CD4-positive, alpha-beta memory T cell (primary cell): ENCODE results near the gene BTN3A1. TPM values are rescaled to one million over a fixed set of nuclear protein-coding genes. Genes with fewer than 3 reads are reported as not detected.

Experiments used
- CTCF ChIA-PET: fragments of 350-600 bp; sonication (Branson Sonifier 250); formaldehyde crosslinking; loops from one replicate; lab custom pipeline; 2021; ENCODE audit warnings: inconsistent platforms; ENCODE audit not compliant: partially characterized antibody; lab: Charles Lee
- POLR2A ChIA-PET: fragments of 350-600 bp; sonication (Branson Sonifier 250); formaldehyde crosslinking; loops from one replicate; lab custom pipeline; 2021; ENCODE audit not compliant: partially characterized antibody; lab: Charles Lee
- DNase-seq, 5 donors: peaks; one replicate each; pipeline versions ENCODE4 v3.0.0 to v3.0.0-alpha.2; 2020 to 2022; ENCODE audit warnings: mixed read lengths in 1 of 5
- H3K27ac ChIP-seq: one replicate; pipeline ENCODE4 v1.7.0; 2013; ENCODE audit warnings: low read depth, low read length
- H3K27me3 ChIP-seq: 2 replicates; pipeline ENCODE4 v1.7.0; 2013; ENCODE audit warnings: mild to moderate bottlenecking, low read length, moderate library complexity; ENCODE audit not compliant: insufficient read depth
- H3K36me3 ChIP-seq: 2 replicates; pipeline ENCODE4 v1.7.0; 2013; ENCODE audit warnings: mild to moderate bottlenecking, low read length, moderate library complexity; ENCODE audit not compliant: insufficient read depth
- H3K4me1 ChIP-seq: 2 replicates; pipeline ENCODE4 v1.7.0; 2013; ENCODE audit warnings: mild to moderate bottlenecking, low read length, moderate library complexity; ENCODE audit not compliant: insufficient read depth
- H3K4me3 ChIP-seq, 2 donors: one replicate each; pipeline ENCODE4 v1.7.0; 2013; ENCODE audit warnings: low read length in 2 of 2, mild to moderate bottlenecking in 1 of 2
- H3K9me3 ChIP-seq, 2 donors: one replicate each; pipeline ENCODE4 v1.7.0; 2013; ENCODE audit warnings: low read length in 2 of 2, control low read depth in 1 of 2; ENCODE audit not compliant: control insufficient read depth in 1 of 2
- H3K27ac Mint-ChIP-seq, 7 donors: one replicate each; pipeline ENCODE4 v1.8.0; 2020 to 2021; ENCODE audit warnings: mixed read lengths in 7 of 7, mild to moderate bottlenecking in 6 of 7, inconsistent platforms in 3 of 7, moderate library complexity in 3 of 7
- H3K27me3 Mint-ChIP-seq, 2 donors: one replicate each; pipeline ENCODE4 v1.8.0; 2020 to 2021; ENCODE audit warnings: mixed read lengths in 2 of 2
- H3K36me3 Mint-ChIP-seq, 2 donors: one replicate each; pipeline ENCODE4 v1.8.0; 2020 to 2021; ENCODE audit warnings: mixed read lengths in 2 of 2, inconsistent platforms in 1 of 2, mild to moderate bottlenecking in 1 of 2
- H3K4me1 Mint-ChIP-seq, 4 donors: one replicate each; pipeline ENCODE4 v1.8.0; 2020 to 2021; ENCODE audit warnings: mixed read lengths in 4 of 4, mild to moderate bottlenecking in 1 of 4
- H3K4me3 Mint-ChIP-seq, 8 donors: one replicate each; pipeline ENCODE4 v1.8.0; 2020 to 2021; ENCODE audit warnings: mixed read lengths in 8 of 8, mild to moderate bottlenecking in 7 of 8, moderate library complexity in 6 of 8, inconsistent platforms in 3 of 8
- H3K9me3 Mint-ChIP-seq, 8 donors: one replicate each; pipeline ENCODE4 v1.8.0; 2020 to 2021; ENCODE audit warnings: mixed read lengths in 8 of 8, mild to moderate bottlenecking in 5 of 8, inconsistent platforms in 3 of 8, moderate library complexity in 1 of 8
- intact Hi-C: fragments of 100-400 bp; cut with micrococcal nuclease; formaldehyde crosslinking; loops from one replicate; pipeline ENCODE4 v1.15.1; 2023
- polyA plus RNA-seq, 2 donors: library from polyadenylated mRNA; unstranded; fragments of 300-500 nt; fragmentation: Illumina TruSeq; gene quantifications; one replicate each; pipeline ENCODE4 v1.2.3, GENCODE V29; 2021
- total RNA-seq, 2 experiments: library from RNA; stranded (reverse); gene quantifications; one replicate each; pipeline ENCODE4 v1.2.3, GENCODE V29; 2021

The BTN3A1 gene
- total and polyA plus RNA-seq, 4 experiments from 2014 or later, result 50.4 to 262 (median 161) TPM

DNA sequence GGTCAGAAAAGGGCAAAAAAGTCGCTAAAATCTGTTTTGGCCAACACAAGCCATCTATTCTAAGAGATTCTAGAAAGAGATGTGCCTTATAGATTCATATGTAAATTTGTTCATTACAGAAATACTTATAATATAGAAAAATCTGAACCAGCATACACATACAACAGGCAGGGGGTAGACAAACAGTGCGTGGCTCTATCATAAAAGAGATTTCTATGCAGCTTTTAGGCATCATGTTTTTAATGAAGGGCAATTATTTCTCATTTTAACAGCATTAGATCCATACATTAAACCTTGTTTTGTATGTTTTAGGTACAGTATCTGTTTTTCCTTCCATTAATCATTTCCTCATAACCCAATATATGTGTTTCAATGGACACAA, 38.9 kb downstream of the BTN3A1 start:
- Histone ChIP-seq H3K4me3 (peak overlapping the region; percentile 87 to 95), H3K36me3 (peaks cover 14% of the 10 kb centered on the region), H3K4me1 (peaks cover 50% of the 10 kb centered on the region), H3K9me3 (no peaks in the 10 kb centered on the region), H3K27me3 (no peaks in the 10 kb centered on the region), H3K27ac (peak overlapping the region; percentile 97)
- ChIA-PET POLR2A (interaction anchor here (0.6 to 2.4 kb wide), 8 partner anchors 17 to 1400 kb away, joined by 3 to 30 read pairs (median 4); partner anchors contain the start of gene BTN2A1), CTCF (no interaction called here)
- H3K27ac Mint-ChIP-seq, result peak overlapping the region; percentile 97 to 100 (median 99)
- H3K36me3 Mint-ChIP-seq, result peaks cover 25 to 42% of the 10 kb centered on the region in 2 donors
- H3K4me1 Mint-ChIP-seq, result peaks cover 36 to 68% (median 58%) of the 10 kb centered on the region in 4 donors
- H3K4me3 Mint-ChIP-seq, result peak overlapping the region; percentile 93 to 100 (median 98)
- peaks cover 0 to 4% (median 0%) of the 10 kb centered on the region in 8 donors for H3K9me3 Mint-ChIP-seq
- H3K27me3 Mint-ChIP-seq, result no peaks in the 10 kb centered on the region
- intact Hi-C loops, result loop anchor here (1.0 to 5.0 kb wide), 6 partner anchors 16 to 80 kb away; partner anchors contain the start of genes BTN2A1, BTN3A1 and BTN3A2
- no peak for DNase-seq

DNA sequence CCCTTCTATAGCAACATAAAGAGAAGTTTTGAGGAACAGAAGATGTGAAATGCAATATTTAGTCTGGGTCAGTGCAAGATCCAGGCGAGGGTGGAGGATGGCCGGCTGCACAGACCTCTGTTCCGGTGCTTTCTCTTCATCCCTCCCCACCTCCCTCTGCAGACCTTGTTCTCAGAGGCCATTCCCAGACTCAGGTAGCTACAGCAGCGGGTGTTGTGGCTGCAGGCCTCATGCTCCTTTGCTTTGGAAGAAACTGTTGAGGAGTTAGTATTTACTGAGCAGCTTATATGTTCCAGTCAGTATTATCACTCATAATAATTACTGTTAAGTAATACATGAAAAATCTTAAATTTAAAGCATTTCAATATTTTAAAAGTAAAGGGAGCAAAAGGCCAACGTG, 39.9 kb downstream of the BTN3A1 start:
- Histone ChIP-seq H3K36me3 (peaks cover 20% of the 10 kb centered on the region), H3K27me3 (no peaks in the 10 kb centered on the region), H3K4me3 (peak overlapping the region; percentile 87 to 95), H3K9me3 (no peaks in the 10 kb centered on the region), H3K4me1 (peaks cover 61% of the 10 kb centered on the region), H3K27ac (peak overlapping the region; percentile 97)
- Mint-ChIP-seq H3K4me1 (peaks cover 43 to 76% (median 64%) of the 10 kb centered on the region in 4 donors), H3K4me3 (peak overlapping the region; percentile 93 to 100 (median 98)), H3K27me3 (no peaks in the 10 kb centered on the region), H3K36me3 (peaks cover 29 to 51% of the 10 kb centered on the region in 2 donors), H3K27ac (peak overlapping the region; percentile 57 to 100 (median 97)), H3K9me3 (peaks cover 0 to 4% (median 0%) of the 10 kb centered on the region in 8 donors)
- CTCF ChIA-PET, result no interaction called here
- DNase-seq, result no peak
- intact Hi-C loops, result loop anchor here (2.0 to 5.0 kb wide), 3 partner anchors 40 to 79 kb away; partner anchors contain the start of genes BTN3A1 and BTN3A2
- POLR2A ChIA-PET, result interaction anchor here (0.6 to 2.4 kb wide), 10 partner anchors 9 to 237 kb away, joined by 3 to 13 read pairs (median 3); partner anchors contain the start of genes BTN2A1 and HMGN4

DNA sequence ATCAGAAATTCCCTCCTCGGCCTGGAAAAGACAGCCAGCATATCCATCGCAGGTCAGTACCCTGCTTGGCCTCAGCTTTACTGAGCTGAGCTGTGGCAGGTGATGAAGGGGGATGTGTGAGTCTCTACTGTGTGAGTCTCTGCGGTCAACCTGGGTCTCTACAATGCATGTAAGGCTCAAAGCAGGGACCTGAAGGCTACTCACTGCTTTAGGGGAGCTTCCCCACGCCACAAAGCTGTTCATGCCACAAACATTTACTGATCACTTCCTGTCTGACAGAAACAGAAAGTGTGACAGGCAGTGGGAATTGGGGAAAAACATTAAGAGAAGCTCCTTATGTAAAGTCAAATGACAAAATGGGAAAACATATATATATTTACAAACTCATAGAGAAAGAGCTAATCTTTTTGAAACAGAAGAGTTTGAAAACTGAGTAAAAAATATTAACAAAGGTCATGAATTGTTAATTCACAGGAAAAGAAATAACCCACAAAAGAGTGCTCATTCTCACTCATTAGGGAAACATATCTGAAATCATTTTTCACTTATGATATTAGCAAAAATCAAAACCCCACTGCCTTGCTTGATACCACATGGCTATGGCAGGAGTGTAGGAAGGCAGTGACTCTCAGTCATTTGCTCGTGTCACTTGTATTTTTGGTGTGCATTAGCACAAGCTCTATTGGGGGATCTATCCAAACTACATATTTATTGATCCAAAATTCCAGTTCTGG, 44.0 kb downstream of the BTN3A1 start:
- no peaks in the 10 kb centered on the region for H3K9me3 ChIP-seq
- peak overlapping the region; percentile 55 for H3K27ac ChIP-seq
- peaks cover 58 to 82% of the 10 kb centered on the region in 2 donors for H3K36me3 Mint-ChIP-seq
- H3K4me1 Mint-ChIP-seq, result peaks cover 35 to 68% (median 57%) of the 10 kb centered on the region in 4 donors
- intact Hi-C loops, result no loop called here
- ChIA-PET POLR2A (interaction anchor here (0.6 to 2.8 kb wide), 12 partner anchors 8 to 173 kb away, joined by 3 to 29 read pairs (median 4); partner anchors contain the start of gene BTN2A1), CTCF (interaction anchor here (1.0 to 2.0 kb wide), 7 partner anchors 10 to 126 kb away, joined by 3 to 7 read pairs (median 3); no protein-coding TSS in a partner anchor)
- peaks cover 60% of the 10 kb centered on the region for H3K36me3 ChIP-seq
- peaks cover 56% of the 10 kb centered on the region for H3K4me1 ChIP-seq
- H3K27me3 Mint-ChIP-seq, result no peaks in the 10 kb centered on the region
- no peaks in the 10 kb centered on the region for H3K9me3 Mint-ChIP-seq
- H3K27me3 ChIP-seq, result no peaks in the 10 kb centered on the region
- H3K4me3 Mint-ChIP-seq, result peak overlapping the region; percentile 12 to 87 (median 72)
- peak overlapping the region in 1 of 2 donors; percentile 9 for H3K4me3 ChIP-seq
- H3K27ac Mint-ChIP-seq, result peak overlapping the region; percentile 79 to 94 (median 91)
- peak; percentile 12 to 66 (median 17) for DNase-seq

DNA sequence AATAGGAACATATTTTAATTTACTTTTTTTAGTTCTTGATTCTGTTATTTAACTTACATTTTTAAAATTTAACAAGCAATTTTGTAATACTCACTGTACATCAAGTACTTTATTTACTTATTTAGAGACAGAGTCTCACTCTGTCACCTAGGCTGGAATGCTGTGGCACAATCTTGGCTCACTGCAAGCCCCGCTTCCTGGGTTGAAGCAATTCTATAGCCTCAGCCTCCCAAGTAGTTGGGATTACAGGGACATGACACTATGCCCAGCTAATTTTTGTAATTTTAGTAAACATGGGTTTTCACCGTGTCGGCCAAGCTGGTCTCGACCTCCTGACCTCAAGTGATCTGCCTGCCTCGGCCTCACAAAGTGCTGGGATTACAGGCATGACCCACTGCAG, 45.2 kb downstream of the BTN3A1 start:
- H3K9me3 Mint-ChIP-seq, result no peaks in the 10 kb centered on the region
- H3K4me1 Mint-ChIP-seq, result peaks cover 33 to 66% (median 50%) of the 10 kb centered on the region in 4 donors
- Histone ChIP-seq H3K4me1 (peaks cover 48% of the 10 kb centered on the region), H3K36me3 (peaks cover 67% of the 10 kb centered on the region), H3K27ac (no peak overlapping the region), H3K27me3 (no peaks in the 10 kb centered on the region), H3K9me3 (no peaks in the 10 kb centered on the region), H3K4me3 (no peak overlapping the region)
- no peak for DNase-seq
- CTCF ChIA-PET, result interaction anchor here (1.2 to 2.0 kb wide), 2 partner anchors 27 to 29 kb away, joined by 3 to 5 read pairs; no protein-coding TSS in a partner anchor
- H3K4me3 Mint-ChIP-seq, result no peak overlapping the region
- no peaks in the 10 kb centered on the region for H3K27me3 Mint-ChIP-seq
- intact Hi-C loops, result no loop called here
- H3K27ac Mint-ChIP-seq, result peak overlapping the region in 3 of 7 donors; percentile 24 to 57 (median 56)
- POLR2A ChIA-PET, result interaction anchor here (0.6 to 1.5 kb wide), 3 partner anchors 70 to 113 kb away, joined by 3 read pairs; no protein-coding TSS in a partner anchor
- peaks cover 69 to 88% of the 10 kb centered on the region in 2 donors for H3K36me3 Mint-ChIP-seq

DNA sequence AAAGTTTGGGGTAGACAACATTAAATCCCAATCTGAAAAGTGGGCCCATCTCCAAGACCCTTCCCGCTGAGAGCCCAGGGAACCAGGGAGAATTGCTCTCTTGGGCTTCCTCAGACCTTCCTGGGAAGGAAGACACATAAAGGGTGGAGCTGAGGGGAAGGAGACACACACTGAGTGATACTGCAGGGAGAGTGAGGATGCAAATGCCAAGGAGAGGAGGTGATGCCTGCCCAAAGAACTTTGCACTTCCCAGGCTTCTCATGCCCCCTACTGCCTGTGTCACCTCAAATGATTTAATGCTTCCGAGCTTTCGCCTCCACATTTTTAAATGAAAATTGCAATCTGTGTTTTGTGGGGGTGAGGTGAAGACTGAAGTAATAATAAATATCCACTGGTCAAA, 48.2 kb downstream of the BTN3A1 start:
- Histone ChIP-seq H3K4me3 (no peak overlapping the region), H3K36me3 (peaks cover 57% of the 10 kb centered on the region), H3K9me3 (no peaks in the 10 kb centered on the region), H3K27me3 (no peaks in the 10 kb centered on the region), H3K27ac (no peak overlapping the region), H3K4me1 (peaks cover 23% of the 10 kb centered on the region)
- Mint-ChIP-seq H3K4me1 (peaks cover 17 to 45% (median 25%) of the 10 kb centered on the region in 4 donors), H3K4me3 (no peak overlapping the region), H3K9me3 (no peaks in the 10 kb centered on the region), H3K27me3 (no peaks in the 10 kb centered on the region), H3K27ac (peak overlapping the region in 6 of 7 donors; percentile 61 to 87 (median 74)), H3K36me3 (peaks cover 53 to 81% of the 10 kb centered on the region in 2 donors)
- intact Hi-C loops, result no loop called here
- POLR2A ChIA-PET, result interaction anchor here (1.2 kb wide), 1 partner anchor 8 kb away, joined by 3 read pairs; no protein-coding TSS in a partner anchor
- DNase-seq, result no peak
- CTCF ChIA-PET, result interaction anchor here (1.0 to 1.5 kb wide), 2 partner anchors 13 to 109 kb away, joined by 3 to 4 read pairs; no protein-coding TSS in a partner anchor

DNA sequence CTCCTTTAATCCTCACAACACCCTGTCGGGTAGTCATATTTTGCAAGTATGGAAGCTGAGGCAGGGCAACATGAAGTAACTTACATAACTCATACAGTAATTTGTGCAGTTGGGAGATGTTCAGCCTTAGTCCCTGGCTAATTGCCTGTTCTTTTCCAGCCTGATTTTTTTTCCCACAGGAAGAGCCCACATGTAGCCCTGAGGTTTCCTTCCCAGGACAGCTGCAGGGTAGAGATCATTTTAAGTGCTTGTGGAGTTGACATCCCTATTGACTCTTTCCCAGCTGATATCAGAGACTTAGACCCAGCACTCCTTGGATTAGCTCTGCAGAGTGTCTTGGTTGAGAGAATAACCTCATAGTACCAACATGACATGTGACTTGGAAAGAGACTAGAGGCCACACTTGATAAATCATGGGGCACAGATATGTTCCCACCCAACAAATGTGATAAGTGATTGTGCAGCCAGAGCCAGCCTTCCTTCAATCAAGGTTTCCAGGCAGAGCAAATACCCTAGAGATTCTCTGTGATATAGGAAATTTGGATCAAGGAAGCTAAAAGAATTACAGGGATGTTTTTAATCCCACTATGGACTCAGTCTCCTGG, 50.7 kb downstream of the BTN3A1 start:
- Histone ChIP-seq H3K27ac (no peak overlapping the region), H3K36me3 (peaks cover 40% of the 10 kb centered on the region), H3K27me3 (no peaks in the 10 kb centered on the region), H3K9me3 (no peaks in the 10 kb centered on the region), H3K4me1 (peaks cover 7% of the 10 kb centered on the region), H3K4me3 (no peak overlapping the region)
- Mint-ChIP-seq H3K36me3 (peaks cover 43 to 69% of the 10 kb centered on the region in 2 donors), H3K27me3 (no peaks in the 10 kb centered on the region), H3K9me3 (no peaks in the 10 kb centered on the region), H3K4me3 (no peak overlapping the region), H3K27ac (peak overlapping the region; percentile 36 to 67 (median 54)), H3K4me1 (peaks cover 12 to 44% (median 22%) of the 10 kb centered on the region in 4 donors)
- ChIA-PET CTCF (interaction anchor here (2.4 kb wide), 1 partner anchor 12 kb away, joined by 7 read pairs; no protein-coding TSS in a partner anchor), POLR2A (interaction anchor here (0.7 to 4.9 kb wide), 4 partner anchors 9 to 183 kb away, joined by 3 to 28 read pairs (median 4); no protein-coding TSS in a partner anchor)
- no peak for DNase-seq
- intact Hi-C loops, result no loop called here
